NCI-H524 (cell line): Measurements from ENCODE around the gene KIF26A.
A peak's percentile ranks its signal among the peaks of the same experiment; 100 is the strongest.
"Not testable (repeated sequence)": the region's sequence is repeated elsewhere in the genome, so short reads cannot be mapped to it uniquely, and the experiment has no call there.

ENCODE experiments used
- DNase-seq, 2 experiments: peaks; one replicate each; lab custom pipeline; 2025; lab: John Stamatoyannopoulos, UW

The KIF26A gene

DNA sequence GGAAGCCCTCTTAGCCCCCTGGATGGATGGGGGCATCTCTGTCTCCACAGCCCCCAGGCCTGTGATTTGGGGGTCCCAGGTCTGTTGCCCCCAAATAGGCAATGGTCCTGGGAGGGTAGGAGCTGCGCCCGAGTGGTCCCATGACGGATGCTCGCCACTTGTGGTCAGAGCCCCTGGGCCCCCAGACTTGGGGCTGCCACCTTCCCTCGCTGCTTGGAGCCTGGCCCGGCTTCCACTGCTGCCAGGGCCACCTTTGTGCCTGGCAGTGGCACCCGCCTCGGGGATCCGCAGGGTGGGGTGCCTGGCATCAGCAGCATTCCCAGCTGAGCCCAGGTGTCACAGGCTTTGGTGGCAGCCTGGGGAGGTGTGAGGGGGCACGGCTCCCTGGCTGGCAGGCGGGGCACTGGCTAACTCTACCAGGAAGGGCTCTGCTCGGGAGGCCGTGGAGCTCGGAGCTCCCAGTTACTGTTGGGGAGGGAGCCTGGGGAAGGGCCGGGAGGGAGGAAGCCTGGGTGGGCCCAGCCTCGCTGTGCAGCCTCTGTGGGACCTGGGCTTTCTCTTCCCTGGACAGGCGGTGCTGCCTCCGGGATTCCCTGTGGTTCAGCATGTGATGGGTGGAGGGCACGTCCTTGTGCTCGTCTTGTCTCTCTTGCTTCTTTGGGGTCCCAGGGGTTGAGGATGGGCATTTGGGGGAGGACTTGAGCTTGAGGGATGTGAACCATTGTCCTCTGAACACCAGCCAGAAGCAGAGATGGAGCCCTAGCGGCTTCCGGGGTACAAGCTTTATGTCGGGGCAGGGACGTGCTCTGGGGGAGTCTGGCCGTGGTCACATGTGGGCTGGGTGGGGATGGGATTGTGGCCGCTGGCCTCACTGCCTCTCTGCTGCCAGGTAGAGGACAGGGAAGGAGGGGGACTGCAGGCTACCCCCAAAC is 5.4 kb downstream of the KIF26A start:
- no peak for DNase-seq

DNA sequence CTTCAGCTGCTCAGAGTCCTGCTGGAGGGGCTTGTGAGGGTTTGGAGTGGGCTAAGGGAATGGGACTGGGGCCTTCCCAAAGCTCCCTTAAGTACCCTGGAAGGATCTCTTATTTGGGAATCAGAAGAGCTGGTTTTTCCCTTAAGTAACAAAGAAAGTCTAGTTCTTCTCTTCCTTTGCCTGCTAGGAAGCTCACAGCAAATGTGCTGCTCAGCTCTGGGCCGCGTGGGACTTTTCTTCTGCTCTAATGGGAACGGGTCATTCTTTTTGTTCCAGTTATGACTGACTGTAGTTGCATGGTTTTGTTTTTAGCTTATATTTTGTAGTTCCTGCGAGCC is 6.0 kb downstream of the KIF26A start:
- DNase-seq: no peak

DNA sequence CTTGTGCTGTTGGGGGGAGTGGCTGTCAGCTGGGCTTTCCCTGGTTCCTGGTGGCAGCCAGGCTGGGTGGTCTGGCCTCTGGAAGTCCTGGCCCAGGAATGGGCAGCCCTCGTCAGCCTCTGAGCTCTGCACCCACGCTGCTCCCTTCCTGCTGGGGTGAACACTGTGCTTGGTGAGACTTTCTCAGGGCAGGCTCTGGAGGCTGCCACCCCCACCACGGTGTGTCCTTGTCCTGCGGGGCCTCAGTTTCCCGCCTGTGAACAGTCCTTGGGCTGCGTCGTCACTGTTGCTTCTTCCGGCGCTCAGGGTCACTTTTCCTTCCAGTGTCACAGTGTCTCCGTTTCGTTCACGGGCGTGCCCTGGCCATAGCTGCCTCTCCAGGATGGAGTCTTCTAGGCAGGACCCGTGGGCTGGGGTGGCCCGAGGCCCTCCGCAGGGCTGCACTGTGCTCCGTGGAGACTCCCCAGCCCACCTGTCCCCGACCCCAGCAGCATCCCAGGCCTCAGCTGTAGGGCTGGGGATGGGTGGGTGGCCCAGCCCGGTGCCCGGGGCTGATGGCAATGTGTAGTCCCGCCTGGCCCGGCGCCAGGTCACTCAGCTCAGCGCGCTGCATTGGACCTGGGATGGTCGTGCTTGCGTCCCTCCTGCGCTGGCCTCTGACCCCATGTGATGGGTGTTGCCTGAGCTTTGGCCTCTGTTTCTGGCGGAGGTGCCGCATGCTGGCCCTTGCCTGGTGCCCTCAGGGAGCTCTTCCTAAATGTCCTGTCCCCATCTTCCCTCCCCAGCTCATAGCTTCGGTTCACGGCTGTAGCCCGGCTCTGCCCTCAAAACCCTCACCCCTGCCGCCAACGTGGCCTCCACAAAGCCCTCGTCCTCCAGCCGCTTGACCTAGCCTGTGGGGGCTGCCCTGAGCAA is 6.8 kb downstream of the KIF26A start:
- DNase-seq: no peak

DNA sequence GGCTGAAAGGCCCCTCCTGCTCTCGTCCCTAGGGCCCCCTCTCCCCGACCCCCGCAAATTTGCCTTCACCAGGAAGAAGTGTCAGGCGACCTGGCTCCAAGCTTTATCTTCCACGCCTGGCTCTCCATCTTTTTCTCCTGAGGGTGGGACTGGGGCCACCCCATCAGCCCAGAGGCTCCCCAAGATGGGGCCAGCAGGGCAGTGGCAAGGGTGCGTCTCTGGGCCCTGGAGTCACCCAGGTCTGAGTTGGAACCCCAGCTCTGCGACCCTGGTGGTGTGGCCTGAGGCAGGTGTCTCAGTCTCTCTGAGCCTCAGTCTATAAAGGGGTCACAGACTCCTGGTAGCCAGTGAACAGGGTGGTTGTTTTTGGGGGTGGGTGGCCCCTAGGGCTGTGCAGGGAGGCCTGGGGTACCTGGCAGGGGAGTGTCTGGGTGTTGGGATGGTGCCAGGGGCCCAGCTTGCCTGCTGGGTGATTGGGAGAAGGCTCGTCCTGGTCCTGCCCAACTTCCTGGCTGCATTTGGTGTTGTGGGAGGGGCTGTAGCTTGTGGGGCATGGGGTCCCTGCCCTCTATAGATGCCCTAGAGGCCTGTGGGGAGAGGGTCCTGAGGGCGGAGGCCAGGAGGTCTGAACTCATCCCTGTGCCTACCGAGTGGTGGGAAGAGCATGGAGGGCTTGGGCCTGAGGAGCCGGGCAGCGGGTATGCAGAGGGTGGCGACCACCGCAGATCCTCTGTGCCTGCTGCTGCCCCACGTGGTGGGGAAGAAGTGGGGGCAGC is 7.6 kb downstream of the KIF26A start:
- no peak for DNase-seq

DNA sequence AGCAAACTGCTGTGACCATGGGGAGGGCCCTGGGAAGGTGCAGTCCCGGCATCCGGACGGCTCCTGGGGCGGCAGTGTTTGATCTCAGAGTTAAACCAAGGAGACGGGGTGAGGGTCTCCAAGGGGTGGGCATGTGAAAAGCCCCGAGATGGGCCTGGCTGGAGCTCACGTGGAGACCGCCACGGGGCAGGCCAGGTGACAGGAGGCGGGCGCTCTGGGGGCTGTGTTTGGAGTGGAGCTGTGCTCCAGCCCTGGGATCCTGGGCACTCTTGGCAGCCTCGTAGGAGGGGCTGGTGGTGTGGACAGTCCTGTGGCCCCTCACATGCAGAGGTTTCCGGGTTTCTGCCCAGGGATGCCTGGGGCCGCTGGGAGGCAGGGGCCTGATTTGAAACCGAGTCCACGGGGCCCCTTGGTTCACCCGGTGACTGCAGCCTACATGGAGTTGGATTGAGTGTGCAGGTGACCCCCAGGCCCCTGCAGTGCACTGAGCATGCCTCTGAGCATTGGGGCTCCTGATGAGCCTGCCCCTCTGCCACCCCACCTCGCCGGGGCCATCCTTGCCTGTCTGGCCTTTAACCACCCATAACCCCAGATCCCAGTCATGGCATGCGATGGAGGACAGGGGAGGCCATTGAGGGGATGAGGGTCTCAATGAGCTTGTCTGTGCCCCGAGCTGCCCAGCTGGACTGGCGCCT is 8.4 kb downstream of the KIF26A start:
- no peak for DNase-seq

DNA sequence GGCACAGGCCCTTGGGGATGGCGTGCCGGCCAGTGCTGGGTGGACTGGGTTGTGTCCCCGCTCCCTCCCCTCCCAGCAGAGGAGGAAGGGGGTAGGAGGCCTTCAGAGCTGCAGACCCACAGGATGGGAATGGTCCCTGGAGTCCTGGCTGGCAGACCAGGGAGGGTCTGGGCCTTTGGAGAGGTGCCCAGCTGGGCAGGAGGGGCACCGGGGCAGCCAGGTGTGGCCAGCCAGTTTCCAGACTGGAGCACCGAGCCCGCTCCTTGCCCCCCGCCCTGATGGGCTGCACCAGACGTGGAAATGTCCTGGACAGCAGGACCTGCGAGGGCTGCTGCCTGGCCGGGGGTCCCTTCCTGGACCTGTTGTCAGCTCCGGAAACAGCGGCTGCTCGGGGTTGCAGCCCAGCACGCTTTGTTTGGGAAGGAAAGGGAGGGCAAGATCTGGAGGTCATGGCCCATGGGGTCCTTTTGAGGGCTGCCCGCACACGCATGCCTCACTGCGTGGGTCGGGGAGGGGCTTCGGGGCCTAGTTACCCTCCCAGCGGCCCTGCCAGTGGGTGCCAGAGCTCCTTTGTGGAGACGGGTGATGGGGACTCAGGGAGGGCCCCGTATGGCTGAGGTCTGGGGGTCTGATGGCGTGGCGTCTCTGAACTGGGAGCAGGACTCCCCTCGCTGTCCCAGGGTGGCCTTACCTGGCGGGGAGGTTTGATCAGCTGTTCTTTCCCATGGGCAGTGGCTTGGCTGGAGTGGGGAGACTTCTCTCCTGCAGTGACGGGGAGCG is 9.1 kb downstream of the KIF26A start:
- DNase-seq: no peak

DNA sequence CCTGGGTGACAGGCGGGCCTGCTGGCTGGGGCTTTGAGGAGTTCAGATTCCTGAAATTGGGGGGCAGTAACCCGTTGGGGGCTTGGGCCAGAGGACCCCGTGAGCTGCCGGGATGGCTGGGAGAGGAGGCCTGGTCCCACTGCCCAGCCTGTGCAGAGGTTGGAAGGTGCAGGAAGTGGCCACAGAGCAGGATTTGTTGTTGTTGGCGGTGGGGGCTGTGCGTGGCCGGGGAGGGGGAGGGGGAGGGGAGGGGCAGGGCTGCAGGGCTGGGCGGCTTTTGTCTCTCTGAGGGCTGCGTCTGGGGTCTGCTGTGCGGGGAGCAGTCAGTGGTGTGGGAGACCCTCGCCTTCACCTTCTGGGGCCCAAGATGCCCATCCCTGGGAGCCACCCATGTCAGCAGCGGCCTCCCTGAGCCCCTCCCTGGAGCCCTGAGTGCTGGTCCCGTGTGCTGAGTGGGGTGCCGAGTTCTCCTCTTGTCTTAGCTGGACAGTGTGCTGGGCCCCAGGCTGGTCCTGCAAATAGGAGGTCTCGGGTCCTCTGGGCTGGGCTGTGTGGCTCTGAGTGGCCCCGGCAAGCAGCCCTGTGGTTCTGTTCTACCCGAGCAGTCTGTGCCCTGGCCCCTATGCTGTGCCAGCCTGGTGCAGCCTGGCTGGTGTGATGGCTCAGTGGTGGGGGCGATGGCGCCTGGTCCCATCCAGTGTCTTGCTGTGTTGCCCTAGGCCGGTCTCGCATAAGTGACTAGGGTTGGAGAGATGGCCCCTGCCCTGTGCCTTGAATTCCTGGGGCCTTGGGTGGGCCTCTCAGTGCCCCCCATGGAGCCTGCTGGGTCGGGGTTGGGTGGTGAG is 10.3 kb downstream of the KIF26A start:
- no peak for DNase-seq

DNA sequence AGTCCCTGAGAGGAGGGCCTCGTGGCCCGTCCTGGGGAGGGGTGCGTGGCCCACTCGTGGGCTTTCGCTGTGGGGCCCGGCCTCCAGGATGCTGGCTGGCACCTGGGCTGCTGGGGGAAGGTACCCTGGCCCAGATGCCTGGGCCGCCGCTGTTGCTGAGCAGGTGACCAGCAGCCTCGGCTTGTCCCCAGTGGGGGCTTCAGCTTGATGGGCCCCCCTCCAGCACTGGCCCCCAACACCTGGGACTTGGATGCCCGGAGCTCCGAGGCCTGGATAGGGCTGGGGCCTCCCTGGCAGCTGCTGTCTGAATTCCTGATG is 10.8 kb downstream of the KIF26A start:
- no peak for DNase-seq

DNA sequence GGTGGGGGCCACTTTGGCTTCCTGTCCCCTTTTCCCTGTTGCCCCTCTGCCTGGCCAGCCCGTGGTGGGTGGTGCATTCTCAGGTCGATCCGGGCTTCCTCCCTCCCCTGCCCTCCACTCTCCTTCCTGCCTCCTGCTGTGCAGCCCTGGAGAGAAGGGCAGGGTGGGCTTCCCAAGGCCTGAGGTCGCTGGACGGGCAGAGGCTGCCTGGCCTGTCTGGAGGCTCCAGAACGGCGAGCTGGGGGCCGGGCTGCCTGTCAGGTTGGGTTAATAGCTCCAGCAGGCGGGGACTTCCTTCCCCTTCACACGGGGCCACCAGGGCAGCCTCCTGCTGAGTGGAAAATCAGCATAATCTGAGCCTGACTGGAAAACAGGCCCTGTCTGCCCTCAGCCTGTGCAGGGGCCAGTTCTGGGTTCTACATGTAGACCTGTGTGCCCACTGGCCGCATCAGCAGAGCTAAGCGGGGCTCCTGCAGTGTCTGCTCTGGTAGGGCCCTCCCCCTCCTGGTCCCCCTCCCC is 11.3 kb downstream of the KIF26A start:
- peak; percentile 80 to 88 for DNase-seq

DNA sequence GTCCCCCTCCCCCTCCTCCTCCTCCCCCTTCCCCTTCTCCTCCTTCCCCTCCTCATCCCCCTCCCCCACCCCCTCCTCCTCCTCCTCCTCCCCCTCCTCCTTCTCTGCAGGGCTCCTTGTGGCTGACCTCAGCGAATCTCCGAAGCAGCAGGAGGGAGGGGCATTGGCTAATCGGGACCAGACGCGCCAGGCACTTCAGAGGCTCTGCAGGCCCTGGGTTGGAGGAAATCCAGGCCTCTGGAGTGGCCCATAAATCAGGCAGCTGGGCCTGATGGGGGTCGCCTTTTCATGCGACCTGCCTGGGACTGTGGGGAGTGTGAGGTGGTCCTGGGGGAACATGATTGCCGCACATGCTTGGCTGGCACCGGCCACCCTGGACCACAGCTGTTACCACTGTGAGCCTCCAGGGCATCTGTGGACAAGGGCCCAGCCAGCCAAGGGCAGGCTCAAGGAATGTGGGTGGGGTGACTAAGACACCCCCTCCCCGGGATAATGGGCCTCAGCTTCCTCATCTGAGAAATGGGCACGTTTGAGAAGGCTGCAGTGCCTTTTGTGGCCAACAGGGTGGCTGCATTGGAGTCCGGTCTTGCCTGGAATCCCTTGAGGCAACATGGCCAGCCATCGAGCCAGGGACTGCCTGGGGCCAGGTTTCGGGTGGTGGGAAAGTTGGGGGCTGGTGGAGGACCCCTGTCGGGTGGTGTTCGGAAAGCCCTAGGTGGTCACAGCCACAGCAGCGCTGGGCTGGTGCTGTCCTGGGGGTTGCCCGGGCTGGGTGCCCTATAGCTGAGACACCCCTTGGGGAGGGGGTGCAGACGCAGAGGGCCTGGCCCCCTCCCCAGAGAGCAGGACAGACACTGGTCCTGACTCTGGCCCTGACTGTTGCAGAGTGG is 12.0 kb downstream of the KIF26A start:
- peak; percentile 97 to 99 for DNase-seq

DNA sequence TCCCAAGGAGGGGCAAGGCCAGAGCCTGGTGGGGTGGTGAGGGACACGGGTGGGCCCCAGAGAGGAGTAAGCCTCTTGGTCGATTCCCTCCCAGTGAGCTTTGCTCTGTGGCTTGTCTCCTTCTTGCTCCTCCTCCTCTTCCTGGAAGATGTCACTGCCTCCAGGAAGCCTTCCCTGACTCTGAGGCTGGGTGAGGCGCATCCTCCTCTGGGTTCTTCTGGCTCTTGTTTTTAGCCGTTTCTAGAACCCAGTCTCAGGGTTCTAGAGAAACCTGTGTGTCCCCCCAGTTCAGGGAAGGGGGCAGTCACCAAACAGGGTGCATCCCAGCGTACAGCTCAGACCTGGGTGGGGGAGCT is 12.6 kb downstream of the KIF26A start:
- no peak for DNase-seq

DNA sequence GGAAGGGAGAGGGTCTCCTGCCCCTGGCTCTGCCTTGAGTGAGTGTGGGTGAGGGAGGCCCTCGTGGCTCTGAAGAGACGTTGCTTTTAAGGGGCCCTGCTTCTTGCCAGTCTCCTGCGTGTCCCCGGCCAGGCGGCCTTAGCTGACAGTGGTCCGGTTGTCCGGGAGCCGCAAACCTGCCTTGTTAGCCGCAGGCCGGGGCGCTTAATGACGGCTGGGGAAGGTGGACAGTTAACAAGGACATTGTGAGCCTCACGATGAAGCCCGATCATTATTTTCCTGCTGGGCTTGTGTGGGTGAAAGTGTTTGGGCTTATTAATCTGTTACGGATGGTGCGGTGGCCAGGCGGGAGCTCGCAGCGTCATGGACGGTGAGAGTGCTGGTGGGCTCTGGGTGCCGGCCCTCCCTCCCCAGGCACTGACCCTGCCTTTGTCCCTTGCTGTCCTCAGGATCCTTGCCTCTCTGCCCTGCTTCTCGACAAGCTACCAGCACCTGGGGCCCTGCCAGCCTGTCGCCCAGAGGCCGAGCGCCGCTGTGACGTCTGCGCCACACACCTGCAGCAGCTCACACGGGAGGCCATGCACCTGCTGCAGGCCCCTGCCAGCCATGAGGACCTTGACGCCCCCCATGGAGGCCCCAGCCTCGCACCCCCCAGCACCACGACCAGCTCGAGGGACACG is 13.3 kb downstream of the KIF26A start:
- no peak for DNase-seq

DNA sequence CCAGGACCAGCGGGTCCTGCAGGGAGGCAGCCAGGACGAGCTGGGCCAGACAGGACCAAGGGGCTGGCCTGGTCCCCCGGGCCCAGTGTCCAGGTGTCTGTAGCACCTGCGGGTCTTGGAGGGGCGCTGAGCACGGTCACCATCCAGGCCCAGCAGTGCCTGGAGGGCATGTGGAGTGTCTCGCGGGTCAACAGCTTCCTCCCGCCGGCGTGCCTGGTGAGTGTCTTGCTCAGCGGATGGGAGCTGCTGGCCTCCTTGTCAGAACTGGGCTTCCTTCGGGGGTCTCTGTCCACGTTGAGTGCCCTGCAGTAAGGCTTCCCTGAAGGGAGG is 13.8 kb downstream of the KIF26A start:
- no peak for DNase-seq

DNA sequence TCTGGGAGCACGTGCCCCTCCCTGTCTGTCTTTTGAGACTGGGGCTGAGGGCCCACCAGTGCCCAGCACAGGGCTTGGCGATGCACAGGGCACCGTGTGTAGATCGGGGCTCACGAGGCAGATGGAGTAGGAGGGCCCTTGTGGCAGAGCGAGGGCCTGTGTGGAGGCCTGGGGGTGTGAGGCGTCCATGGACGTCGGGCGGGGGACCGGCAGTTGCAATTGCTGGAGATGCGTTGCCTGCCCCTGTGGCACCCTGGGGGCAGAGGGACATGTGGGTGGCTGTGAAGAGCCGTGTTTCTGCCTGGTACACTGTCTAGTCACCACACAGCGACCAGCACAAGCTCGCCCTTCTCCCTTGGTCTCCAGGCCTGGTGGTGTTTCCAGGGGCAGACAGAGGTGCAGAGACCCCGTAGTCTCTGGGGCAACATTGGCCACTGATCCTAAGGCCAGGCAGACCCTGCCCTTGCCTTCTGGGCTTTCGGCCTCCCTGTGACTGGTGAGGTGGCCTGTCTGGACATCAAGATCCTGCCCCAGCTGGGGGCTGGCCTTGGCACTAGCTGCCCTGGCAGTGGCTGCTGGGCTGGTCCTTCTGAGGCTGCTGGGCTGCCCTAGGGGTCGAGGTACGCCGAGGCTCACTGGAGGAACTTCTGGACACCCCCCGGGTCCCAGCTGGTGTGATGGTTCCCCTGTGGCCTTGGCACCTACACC is 14.5 kb downstream of the KIF26A start:
- no peak for DNase-seq

DNA sequence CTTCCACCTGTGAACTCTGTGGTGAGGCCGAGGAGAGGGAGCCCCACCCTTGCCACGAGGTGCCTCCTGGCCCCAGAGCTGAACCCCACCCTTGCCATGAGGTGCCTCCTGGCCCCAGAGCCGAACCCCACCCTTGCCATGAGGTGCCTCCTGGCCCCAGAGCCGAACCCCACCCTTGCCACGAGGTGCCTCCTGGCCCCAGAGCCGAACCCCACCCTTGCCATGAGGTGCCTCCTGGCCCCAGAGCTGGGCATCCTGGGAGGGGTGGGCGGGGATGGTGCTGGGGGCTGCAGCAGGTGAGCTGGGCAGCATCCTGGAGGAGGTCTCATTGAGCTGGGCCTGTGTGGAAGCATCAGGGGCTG is 15.0 kb downstream of the KIF26A start:
- DNase-seq: not testable (repeated sequence)

DNA sequence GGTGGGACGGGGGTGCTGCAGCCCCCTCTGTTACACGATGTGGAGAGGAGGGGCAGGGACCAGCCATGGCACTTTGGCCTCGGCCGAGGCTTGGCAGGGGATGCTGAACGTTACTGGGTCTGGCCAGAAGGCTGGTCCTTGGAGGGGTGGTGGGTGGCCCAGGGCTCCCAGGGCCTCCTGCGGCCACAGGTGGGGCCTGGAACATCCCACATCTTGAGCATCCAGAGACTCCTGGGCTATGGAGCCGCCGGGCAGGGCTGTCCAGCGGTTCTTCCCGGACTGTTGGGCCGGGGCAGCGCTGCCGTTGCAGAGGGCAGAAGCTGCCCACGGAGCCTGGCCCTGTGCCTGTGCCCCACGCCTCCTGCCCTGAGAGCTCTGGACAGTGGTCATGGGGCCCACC is 15.9 kb downstream of the KIF26A start:
- no peak for DNase-seq

DNA sequence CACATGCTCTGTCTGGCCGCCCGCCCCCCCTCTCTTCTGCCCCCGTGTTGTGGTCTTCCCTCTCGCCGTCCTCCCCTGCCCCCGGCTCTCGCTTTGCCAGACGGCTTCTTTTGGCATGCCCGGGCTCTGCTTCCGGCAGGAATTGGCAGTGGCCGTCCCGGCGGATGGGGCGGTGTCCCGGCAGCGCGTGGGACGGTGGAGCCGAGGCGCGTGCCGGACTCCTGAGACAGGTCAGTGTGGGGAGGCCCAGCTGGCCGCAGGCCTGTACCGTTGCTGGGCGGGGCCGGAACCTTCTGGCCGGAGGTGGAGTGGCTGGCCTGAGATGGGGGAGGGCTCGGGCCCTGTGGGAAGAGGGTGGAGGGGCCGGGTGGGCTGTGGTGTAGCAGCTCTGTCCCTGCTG is 17.1 kb downstream of the KIF26A start:
- DNase-seq: no peak

DNA sequence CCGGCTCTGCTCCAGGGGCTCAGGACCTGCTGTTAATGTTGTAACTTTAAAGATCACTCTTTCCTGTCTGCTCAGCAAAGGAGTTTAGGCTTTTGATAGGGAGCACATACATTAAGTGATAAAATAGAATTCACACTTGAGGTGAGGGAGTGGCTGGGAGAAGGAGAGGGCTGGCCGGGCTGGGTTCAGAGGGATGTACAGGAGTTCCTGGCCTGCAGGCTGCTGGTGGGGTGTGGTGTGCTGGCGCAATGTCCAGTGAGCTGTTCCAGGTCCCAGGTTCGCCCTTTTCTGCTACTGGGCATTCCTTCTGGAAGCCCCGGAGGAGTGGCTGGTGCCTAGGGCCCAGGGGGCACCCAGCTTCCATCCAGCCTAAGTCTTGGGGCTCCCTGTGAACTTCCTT is 17.8 kb downstream of the KIF26A start:
- no peak for DNase-seq
